Activated gamma-delta T cell treated with Interleukin-2 at 50 U/mL for 16 hours (primary cell): Measurements from ENCODE around the gene ALAS2.
"Not testable (repeated sequence)": the region's sequence is repeated elsewhere in the genome, so short reads cannot be mapped to it uniquely, and the experiment has no call there.

Experiments used
- DNase-seq: peaks from one replicate; pipeline ENCODE4 v3.0.0-alpha.2; 2020

The ALAS2 gene, protein sequence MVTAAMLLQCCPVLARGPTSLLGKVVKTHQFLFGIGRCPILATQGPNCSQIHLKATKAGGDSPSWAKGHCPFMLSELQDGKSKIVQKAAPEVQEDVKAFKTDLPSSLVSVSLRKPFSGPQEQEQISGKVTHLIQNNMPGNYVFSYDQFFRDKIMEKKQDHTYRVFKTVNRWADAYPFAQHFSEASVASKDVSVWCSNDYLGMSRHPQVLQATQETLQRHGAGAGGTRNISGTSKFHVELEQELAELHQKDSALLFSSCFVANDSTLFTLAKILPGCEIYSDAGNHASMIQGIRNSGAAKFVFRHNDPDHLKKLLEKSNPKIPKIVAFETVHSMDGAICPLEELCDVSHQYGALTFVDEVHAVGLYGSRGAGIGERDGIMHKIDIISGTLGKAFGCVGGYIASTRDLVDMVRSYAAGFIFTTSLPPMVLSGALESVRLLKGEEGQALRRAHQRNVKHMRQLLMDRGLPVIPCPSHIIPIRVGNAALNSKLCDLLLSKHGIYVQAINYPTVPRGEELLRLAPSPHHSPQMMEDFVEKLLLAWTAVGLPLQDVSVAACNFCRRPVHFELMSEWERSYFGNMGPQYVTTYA

GRCh38 chrX:55030271-55031205, at the start of gene ALAS2:
Gene ALAS2 (minus strand): TSS chrX:55030977. CDS start chrX:55026000, 4,977 bp downstream.
- no peak for DNase-seq

DNA sequence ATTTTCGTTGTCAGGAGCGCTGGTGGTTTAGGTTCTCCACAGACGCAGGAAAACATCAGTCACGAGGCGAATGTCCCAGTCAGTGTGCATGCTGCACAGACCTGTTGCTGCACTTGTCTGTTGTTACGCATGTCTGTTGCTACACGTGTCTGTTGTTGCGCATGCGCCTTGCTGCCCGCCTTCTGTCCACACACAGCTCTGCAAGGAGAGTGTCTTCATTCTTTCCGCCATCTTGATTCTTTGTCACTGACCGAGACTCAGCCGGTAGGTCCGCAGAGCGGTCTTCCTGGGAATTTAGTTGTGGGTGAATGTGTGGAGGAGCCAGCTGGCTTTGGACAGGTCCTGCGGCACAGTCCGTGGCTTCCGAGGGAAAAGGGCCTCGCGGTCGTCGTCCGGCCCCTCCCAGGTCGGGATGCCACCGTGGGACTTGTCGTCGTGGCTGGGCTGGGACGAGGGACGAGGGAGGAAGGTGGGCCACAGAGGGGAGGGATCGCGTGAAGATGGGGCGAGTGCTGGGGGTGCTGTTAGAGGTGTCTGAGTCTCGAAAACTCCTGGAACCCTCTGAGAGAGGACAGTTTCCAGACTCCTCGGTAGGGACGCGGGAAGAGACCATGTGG, 44.2 kb upstream of the ALAS2 start, which contains the start of gene PAGE2B:
Gene PAGE2B (plus strand): TSS at position 180 of the 617 bp plus-strand sequence. CDS start 1,012 bp downstream, outside the sequence.
- no peak for DNase-seq

DNA sequence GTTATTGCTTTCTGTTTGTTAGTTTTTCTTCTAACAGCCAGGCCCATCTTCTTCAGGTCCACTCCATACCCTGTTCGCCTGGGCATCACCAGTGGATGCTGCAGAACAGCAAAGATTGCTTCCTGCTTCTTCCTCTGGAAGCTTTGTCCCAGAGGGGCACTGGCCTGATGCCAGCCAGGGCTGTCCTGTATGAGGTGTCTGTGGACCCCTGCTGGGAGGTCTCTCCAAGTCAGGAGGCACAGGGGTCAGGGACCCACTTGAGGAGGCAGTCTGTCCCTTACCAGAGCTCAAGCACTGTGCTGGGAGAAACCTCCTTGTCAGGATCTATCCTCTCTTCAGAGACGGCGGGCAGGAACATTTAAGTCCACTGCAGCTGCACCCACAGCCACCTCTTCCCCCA, 41.5 kb upstream of the ALAS2 start:
- DNase-seq, result no peak

DNA sequence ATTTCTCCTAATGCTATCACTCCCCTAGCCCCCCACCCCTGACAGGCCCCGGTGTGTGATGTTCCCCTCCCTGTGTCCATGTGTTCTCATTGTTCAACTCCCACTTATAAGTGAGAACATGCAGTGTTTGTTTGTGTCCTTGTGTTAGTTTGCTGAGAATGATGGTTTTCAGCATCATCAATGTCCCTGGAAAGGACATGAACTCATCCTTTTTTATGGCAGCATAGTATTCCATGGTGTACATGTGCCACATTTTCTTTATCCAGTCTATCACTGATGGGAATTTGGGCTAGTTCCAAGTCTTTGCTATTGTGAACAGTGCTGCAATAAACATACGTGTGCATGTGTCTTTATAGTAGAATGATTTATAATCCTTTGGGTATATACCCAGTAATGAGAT, 36.4 kb upstream of the ALAS2 start:
- DNase-seq, result not testable (repeated sequence)

- DNase-seq, result peak; percentile 26
Observed at GRCh38 chrX:55057675-55058249, 27.0 kb upstream of the ALAS2 start.

DNA sequence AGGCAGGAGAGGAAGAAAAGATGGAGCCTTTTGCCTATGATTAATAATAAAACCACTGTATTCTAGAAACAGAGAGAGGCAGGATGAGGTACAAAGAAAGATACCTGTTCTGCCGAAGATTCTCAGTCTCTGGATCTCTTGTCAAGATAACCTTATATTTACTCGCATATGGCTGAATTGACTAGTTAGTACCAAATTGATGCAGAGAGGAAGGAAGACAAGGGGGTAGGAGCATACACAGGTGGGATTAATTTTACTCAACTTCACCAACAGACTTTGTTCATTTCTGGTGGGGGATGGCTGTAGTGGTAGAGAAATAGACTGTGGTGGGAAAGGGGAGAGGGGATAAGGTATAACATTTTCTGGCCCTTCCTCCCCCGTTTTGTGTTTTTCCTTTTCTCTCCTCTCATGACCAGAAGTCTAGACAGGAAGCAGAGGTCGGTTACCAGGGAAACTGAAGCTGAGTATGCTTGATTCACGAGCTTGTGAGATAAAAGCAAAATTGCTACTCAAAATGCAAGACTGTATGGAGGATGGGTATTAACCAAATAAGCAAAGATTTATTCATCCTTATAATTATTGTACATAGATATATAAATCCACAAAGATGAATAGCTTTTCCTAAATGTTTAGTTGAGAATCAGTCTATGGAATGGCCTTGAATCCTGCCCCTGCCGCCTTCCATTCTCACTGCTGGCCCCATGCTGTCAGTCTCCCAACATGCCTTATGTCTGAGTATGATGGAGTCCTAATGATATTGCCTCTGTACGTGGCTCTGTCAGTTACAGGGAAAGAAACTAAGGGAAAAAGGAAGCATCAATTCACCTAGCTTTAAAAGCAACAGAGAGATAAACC, 26.3 kb upstream of the ALAS2 start:
- peak; percentile 31 for DNase-seq

DNA sequence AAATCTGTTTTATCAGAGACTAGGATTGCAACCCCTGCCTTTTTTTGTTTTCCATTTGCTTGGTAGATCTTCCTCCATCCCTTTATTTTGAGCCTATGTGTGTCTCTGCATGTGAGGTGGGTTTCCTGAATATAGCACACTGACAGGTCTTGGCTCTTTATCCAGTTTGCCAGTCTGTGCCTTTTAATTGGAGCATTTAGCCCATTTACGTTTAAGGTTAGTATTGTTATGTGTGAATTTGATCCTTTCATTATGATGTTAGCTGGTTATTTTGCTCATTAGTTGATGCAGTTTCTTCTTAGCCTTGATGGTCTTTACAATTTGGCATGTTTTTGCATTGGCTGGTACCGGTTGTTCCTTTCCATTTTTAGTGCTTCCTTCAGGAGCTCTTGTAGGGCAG, 19.8 kb upstream of the ALAS2 start:
- not testable (repeated sequence) for DNase-seq

DNA sequence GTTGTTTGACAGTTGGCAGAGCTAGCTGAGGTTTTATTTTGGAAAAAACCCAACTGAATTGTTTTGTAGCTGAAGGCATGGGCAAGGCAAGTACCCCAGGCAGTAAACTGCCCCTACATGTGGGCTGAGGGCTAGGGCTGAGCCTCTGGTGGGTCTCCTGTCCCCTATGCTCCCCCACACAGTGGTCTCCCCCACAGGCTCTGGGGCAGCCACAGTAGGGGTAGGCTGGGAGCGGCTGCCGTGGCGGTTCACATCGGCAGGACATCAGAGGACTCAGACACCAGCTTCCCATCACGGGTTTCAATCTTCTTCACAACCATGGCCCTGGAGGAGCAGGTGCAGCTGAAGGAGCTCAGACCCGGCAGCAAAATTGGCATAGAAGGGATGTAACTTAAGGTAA, 10.7 kb upstream of the ALAS2 start:
- no peak for DNase-seq

DNA sequence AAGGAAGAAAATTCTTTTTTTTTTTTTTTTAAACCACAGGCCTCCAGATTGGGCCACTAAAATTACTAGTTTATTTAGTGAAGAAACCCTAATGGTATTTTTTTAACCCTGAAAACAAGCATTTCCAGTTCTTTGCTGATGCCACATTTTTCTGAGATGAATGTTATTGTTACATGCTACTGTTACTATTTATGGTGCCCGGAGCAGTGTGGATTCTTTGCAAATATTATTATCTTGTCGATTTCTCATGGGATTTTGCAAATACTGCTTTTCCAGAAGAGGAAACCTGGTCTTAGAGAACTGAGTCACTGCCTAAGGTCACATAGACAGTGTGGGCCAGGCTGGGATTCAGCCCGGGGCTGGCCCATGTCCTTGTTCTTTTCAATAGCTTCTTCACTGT, 8.7 kb upstream of the ALAS2 start:
- DNase-seq, result no peak

- DNase-seq, result no peak
Observed at GRCh38 chrX:55033429-55033828, 2.7 kb upstream of the ALAS2 start.

- no peak for DNase-seq
Observed at GRCh38 chrX:55029291-55029690, 1.5 kb downstream of the ALAS2 start.

DNA sequence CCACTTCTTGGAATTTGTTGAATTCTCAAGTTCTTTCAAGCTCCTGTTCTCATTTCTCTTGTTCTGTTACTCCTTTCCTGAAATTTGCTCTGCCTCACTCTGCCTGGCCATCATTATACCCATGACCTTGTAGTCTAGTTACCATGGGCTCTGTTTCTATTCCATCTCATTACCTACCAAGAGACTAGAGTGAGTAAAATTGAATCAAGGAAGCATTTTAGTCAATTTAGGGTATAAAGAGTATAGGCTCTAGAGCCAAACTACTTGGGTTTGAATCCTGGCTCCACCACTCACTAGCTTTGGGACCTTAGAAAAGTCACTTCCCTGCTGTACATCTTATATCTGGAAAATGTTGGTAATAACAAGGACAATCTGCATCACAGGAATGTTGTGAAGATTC, 2.2 kb downstream of the ALAS2 start:
- no peak for DNase-seq

- DNase-seq, result no peak
Observed at GRCh38 chrX:55028040-55028439, 2.7 kb downstream of the ALAS2 start.

GRCh38 chrX:55026840-55027239, 3.9 kb downstream of the ALAS2 start:
- DNase-seq, result no peak

DNA sequence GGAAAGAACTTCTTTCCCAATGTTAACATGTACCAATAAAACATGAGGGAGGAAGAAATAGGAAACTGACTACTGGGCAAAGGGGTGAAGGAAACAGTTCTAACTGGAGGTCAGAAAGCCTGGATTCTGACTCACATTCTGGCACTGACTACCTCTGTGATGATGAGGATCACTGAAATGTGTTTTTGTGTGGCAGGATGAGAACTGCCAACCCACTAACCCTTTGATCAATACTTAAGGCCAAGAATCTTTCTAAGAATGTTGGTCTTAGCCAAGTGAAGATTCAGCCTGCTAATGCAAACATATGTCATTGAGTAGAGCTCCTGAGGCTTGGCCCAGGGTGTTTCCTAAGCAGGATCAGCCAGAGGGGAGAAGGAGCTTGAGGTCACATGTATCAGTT, 4.6 kb downstream of the ALAS2 start:
- no peak for DNase-seq

GRCh38 chrX:55014897-55015299, 15.9 kb downstream of the ALAS2 start:
- no peak for DNase-seq

GRCh38 chrX:55011294-55011693, 19.5 kb downstream of the ALAS2 start:
- no peak for DNase-seq

DNA sequence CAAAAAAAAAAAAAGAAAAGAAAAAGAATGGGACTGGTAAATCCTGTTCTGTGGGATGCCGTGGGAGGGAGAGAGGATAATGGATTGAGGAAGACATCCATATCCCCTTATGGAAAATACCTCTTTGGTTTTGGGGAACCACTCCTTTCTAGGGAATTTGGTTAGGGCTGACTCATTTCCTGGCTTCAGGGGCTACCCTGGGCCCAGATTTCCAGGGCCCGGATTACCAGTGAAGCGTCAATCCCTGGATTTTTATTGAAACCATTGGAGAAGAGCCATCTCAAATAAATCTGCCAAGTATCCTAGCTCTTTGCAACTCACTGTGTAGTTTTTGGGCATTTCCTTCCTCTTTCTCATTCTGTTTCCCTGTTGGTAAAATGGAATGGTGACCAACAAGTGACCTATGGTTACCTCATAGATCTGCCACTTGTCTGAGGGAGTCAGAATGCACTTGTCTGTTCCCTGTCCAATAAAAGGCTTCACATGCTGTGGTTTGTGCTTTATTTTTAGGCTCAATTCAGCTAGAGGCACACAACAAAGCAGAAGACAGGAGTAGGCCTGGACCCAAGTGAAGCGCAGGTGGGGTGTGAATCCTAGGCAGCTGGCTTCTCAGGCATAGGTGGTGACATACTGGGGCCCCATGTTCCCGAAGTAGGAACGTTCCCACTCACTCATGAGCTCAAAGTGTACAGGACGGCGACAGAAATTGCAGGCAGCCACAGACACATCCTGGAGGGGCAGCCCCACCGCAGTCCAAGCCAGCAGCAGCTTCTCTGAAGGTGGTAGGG, 22.0 kb downstream of the ALAS2 start:
- DNase-seq, result no peak

GRCh38 chrX:55007656-55008055, 23.1 kb downstream of the ALAS2 start:
- no peak for DNase-seq

- DNase-seq, result no peak
Observed at GRCh38 chrX:55006827-55007621, 23.8 kb downstream of the ALAS2 start.
